SK-MEL-5 (cell line): Measurements from ENCODE around the gene IZUMO4. TPM values are rescaled to one million over a fixed set of nuclear protein-coding genes. Genes with fewer than 3 reads are reported as not detected.

Experiments used
- total RNA-seq: library from RNA; depleted of rRNA; stranded (reverse); fragments of >200 nt; shearing (Covaris generic); gene quantifications from 2 replicates; pipeline ENCODE4 v1.2.3, GENCODE V29; 2014; rRNA removed

The IZUMO4 gene
- total RNA-seq, 1 experiment from 2014 or later = 0.40 TPM

Other genes starting within 250 kb of the IZUMO4 start
- gene REXO1, start 248.4 kb upstream of the IZUMO4 start, total RNA-seq = 4.2 and 4.3 TPM in 2 replicates
- gene KLF16, start 233.3 kb upstream of the IZUMO4 start, total RNA-seq = 7.1 and 10.0 TPM in 2 replicates
- 48.0 and 49.7 TPM in 2 replicates for gene ABHD17A, start 211.4 kb upstream of the IZUMO4 start, total RNA-seq
- 2.6 and 3.0 TPM in 2 replicates for gene ADAT3, start 191.5 kb upstream of the IZUMO4 start, total RNA-seq
- 38.5 and 41.7 TPM in 2 replicates for gene SCAMP4, start 191.5 kb upstream of the IZUMO4 start, total RNA-seq
- gene CSNK1G2, start 155.7 kb upstream of the IZUMO4 start, total RNA-seq = 45.1 and 49.3 TPM in 2 replicates
- 30.2 and 34.5 TPM in 2 replicates for gene BTBD2, start 81.2 kb upstream of the IZUMO4 start, total RNA-seq
- 19.1 and 22.2 TPM in 2 replicates for gene MKNK2, start 45.7 kb upstream of the IZUMO4 start, total RNA-seq
- gene MOB3A, start 589 bp upstream of the IZUMO4 start, total RNA-seq = 5.0 and 5.1 TPM in 2 replicates
- 114 and 131 TPM in 2 replicates for gene AP3D1, start 54.7 kb downstream of the IZUMO4 start, total RNA-seq
- gene DOT1L, start 67.0 kb downstream of the IZUMO4 start, total RNA-seq = 2.1 and 3.8 TPM in 2 replicates
- gene PLEKHJ1, start 139.4 kb downstream of the IZUMO4 start, total RNA-seq = 44.5 and 45.8 TPM in 2 replicates
- gene SF3A2, start 139.9 kb downstream of the IZUMO4 start, total RNA-seq = 14.6 and 15.6 TPM in 2 replicates
- gene AMH, start 152.4 kb downstream of the IZUMO4 start, total RNA-seq = 1.5 and 1.6 TPM in 2 replicates
- 0.19 and 0.29 TPM in 2 replicates for gene JSRP1, start 159.5 kb downstream of the IZUMO4 start, total RNA-seq
- gene PEAK3, start 185.3 kb downstream of the IZUMO4 start, total RNA-seq = not detected in 2 replicates
- gene LINGO3, start 211.2 kb downstream of the IZUMO4 start, total RNA-seq = 0.08 TPM in 1 of 2 replicates, not detected in the other
- 121 and 128 TPM in 2 replicates for gene LSM7, start 231.7 kb downstream of the IZUMO4 start, total RNA-seq
- 8.2 and 8.8 TPM in 2 replicates for gene SPPL2B, start 231.8 kb downstream of the IZUMO4 start, total RNA-seq